ENCODE results near the gene MED25. TPM values are rescaled to one million over a fixed set of nuclear protein-coding genes. Genes with fewer than 3 reads are reported as not detected.

The MED25 gene
- total RNA-seq (2022; extraction: Qiagen RNA extraction; ENCODE audit: low read depth) = 51.8 to 71.0 TPM (median 61.4 TPM) in 5 replicates

DNA sequence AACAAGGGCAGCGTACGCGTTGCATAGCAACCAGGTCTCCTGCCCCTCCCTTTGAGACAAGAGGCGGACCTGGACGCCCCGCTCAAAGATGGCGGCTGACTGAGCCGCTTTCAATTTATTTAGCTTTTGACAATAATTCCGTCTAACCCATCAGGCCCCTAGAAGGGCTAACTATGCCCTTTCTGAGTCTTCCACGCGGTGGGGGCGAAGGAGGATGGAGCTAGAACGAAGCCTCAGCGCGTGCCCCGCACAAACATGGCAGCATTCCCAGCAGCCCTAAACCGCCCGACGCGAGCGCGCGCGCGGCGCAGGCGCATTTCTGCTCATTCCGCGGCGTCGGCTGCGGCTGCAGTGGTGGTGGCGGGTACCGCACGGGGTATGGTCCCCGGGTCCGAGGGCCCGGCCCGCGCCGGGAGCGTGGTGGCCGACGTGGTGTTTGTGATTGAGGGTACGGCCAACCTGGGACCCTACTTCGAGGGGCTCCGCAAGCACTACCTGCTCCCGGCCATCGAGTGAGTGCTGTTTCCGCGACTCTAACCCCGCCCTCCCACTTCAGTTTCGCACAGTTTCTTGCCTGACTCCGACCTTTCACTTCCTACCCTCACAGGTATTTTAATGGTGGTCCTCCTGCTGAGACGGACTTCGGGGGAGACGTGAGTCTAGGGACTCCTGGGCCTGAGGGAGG lies at the start of gene MED25:
TSS of gene MED25 (plus strand) at position 326 of the 685 bp plus-strand sequence. CDS start at position 379, 53 bp downstream.

DNA sequence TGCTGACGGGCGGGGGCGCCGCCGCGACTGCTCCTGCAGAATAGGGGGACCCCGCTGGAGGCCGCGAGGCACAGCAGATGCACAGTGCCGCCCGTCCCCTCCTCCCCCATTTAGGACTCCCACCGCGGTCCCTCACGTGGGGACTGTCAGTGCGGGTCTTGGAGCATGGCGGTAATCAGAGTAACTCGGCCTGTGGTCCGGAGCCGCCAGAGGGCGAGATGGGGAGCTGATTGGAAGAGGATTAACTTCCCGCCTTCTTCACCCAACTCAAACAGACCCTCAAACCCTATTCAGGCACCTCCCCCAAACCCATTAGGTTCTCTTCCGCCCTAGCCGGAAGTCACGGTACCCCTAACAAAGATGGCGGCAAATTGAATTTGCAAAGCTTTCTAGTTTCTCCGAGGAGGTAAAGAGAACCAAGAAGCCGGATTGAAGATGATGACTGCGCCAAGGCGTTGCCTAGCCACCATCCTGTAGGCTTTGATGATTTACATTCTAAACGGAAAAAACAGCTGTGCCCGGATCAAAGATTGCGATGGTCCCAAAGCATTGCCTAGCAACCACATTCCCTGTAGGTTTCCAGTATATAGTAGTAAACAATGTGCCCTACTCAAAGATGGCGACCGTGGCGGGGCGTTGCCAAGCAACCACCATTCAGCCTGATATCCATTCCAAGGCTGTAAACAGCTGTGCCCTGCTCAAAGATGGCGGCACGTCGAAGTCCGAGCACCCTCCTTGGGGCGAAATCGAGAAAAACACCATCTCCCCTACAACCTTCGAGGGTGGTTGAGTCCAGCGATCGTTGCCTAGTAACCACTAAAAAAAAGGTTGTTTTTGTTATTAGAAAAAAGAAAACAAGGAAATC lies 4.9 kb upstream of the MED25 start, which contains the start of gene FUZ:
TSS of gene FUZ (minus strand) at position 296 of the 865 bp plus-strand sequence. CDS start at position 110, 186 bp downstream.

DNA sequence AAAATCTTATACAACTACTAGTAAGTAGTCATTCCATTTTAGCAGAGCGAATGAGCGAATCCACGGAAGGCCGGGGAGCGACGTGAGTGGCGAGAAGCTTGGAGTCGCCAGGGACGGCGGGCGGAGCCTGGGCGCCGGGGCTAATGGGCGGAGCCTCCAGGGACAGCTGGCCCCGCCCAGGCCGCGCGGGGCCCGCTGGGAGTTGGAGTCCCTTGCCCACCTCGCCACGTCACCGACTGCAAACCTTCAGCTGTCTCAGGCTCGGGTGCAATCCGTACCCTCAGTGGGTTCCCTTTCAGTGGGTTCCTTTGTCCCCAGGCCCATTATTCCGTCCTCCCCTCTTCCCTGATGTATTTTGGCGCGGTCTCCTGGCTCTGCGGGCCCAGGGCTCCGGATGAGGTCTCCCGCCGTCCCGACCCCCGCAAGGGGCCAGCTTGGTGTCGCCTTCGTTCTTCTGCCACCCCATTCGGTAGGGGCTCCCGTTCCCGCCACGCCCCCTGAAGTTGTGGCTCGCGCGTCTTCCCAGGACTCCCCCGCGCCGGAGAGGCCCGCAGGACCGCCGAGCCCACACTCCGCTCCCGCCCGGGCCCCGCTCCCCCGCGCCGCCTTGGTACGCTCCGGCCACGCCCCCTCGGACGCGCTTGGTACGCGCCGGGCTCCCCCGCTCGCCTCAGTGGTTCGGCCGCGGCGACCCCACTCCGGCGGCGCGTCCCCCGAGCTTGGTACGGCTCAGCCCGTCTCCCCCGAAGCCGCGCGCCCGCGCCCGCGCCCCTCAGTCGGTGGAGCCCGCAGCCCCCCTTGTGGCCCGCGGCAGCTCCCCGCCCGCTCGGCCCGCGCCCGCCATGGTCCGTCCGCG lies 32.6 kb downstream of the MED25 start, which contains the start of gene PTOV1:
TSS of gene PTOV1 (plus strand) at position 673 of the 856 bp plus-strand sequence.

DNA sequence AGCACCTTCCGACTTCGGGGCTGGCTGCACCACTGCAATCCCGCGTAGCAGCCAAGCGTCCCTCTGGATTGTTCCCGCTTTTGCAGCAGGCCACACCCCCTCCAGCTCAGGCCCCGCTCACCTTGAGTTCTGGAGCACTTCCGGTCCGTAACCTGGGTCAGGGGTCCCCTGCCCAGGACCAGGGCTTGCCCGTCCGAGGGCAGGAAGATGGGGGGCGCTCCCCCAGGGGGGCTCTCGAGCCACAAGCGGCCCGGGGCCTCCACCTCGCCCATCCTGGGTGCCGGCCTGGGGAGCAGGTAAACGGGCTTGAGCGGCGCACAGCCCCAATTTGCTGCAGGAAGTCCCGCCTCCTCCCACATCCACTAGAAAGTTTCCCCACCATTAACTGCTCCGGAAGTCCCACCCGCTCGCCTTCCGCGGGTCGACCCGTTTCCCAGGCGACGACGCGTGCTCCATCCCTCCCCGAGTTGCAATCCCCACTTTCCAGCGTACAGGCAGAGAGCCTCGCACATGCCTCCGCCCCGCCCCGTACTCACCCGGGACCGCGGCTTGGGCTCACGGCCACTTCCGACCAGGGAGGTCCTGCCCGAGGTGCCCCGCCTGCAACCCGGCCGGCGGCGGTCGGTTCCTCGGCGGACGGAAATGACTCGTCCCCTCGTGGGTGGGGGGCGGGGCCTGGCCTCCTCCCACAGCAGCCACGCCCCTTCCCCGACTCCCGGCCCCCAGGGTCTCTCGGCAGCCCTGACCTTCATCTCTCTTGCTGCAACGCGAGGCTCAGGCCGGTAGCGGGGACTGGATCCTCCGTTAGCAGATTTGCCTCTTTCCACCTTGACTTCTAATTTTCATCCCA lies 49.1 kb downstream of the MED25 start, which contains the start of gene PNKP:
TSS of gene PNKP (minus strand) at position 644 of the 850 bp plus-strand sequence. CDS start at position 272, 372 bp downstream.

DNA sequence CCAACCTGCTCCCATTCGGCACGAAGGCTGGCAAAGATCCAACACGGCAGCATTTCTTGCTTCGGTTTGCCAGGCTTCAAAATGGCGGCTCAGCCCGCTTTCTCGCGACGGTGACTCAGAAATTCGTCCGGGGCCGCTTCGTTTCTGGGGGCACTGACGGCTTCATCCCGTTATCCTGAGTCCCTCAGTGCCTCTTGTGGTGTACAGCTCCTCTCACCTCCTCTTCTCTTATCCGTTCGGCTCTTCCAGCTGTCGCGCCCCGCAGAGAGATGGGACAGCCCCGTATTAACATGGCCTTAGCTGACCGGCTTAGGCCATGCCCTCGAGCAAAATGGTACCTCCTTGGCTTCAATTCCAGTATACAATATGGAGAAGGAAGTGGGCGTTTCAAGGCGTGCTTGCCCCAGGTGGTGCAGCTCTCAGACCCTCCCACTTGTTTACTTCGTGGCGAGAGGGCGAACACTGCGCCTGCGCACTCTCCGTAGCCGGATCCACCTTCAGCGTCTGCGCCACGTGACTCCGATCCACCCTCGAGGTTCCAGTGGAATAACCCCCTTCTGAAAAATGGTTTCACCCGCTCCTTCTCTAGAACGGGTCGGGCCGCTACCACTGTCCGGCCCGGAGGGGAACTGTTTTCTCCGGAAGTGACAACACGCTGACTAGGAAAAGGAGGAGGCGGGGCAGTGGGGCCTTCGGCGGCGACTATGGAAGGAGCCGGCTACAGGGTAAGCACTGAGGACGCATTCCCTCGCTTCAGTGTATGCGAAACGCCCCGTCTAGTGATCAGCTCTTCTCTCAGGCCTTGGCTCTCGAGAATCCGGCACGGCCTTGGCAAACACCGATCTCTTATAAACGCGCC lies 59.2 kb downstream of the MED25 start, which contains the start of the genes AKT1S1 and TBC1D17:
TSS of gene AKT1S1 (minus strand) at position 336 of the 859 bp plus-strand sequence. CDS start 4,060 bp downstream, outside the sequence.
TSS of gene TBC1D17 (plus strand) at position 683 of the 859 bp plus-strand sequence. CDS start at position 705, 22 bp downstream.

Other genes starting within 250 kb of the MED25 start
- 84.6 to 109 TPM (median 95.2 TPM) in 5 replicates for gene NOSIP, start 237.7 kb upstream of the MED25 start, total RNA-seq (2022; extraction: Qiagen RNA extraction; ENCODE audit: low read depth)
- gene PRRG2, start 237.0 kb upstream of the MED25 start, total RNA-seq (2022; extraction: Qiagen RNA extraction; ENCODE audit: low read depth) = 0.54 to 1.2 TPM (median 0.87 TPM) in 5 replicates
- 27.6 to 35.1 TPM (median 29.7 TPM) in 5 replicates for gene PRR12, start 227.1 kb upstream of the MED25 start, total RNA-seq (2022; extraction: Qiagen RNA extraction; ENCODE audit: low read depth)
- 83.1 to 125 TPM (median 114 TPM) in 5 replicates for gene RRAS, start 178.1 kb upstream of the MED25 start, total RNA-seq (2022; extraction: Qiagen RNA extraction; ENCODE audit: low read depth)
- 41.9 to 71.4 TPM (median 66.3 TPM) in 5 replicates for gene SCAF1, start 176.1 kb upstream of the MED25 start, total RNA-seq (2022; extraction: Qiagen RNA extraction; ENCODE audit: low read depth)
- 86.3 to 119 TPM (median 102 TPM) in 5 replicates for gene IRF3, start 152.4 kb upstream of the MED25 start, total RNA-seq (2022; extraction: Qiagen RNA extraction; ENCODE audit: low read depth)
- gene BCL2L12, start 152.4 kb upstream of the MED25 start, total RNA-seq (2022; extraction: Qiagen RNA extraction; ENCODE audit: low read depth) = 58.3 to 77.0 TPM (median 67.6 TPM) in 5 replicates
- gene PRMT1, start 141.0 kb upstream of the MED25 start, total RNA-seq (2022; extraction: Qiagen RNA extraction; ENCODE audit: low read depth) = 373 to 457 TPM (median 431 TPM) in 5 replicates
- gene ADM5, start 128.7 kb upstream of the MED25 start, total RNA-seq (2022; extraction: Qiagen RNA extraction; ENCODE audit: low read depth) = 4.0 to 7.6 TPM (median 5.7 TPM) in 5 replicates
- 11.6 to 14.6 TPM (median 13.4 TPM) in 5 replicates for gene CPT1C, start 127.2 kb upstream of the MED25 start, total RNA-seq (2022; extraction: Qiagen RNA extraction; ENCODE audit: low read depth)
- gene TSKS, start 55.0 kb upstream of the MED25 start, total RNA-seq (2022; extraction: Qiagen RNA extraction; ENCODE audit: low read depth) = 0.06 TPM in 1 of 5 replicates, not detected in the others
- 44.3 to 56.6 TPM (median 52.4 TPM) in 5 replicates for gene AP2A1, start 51.3 kb upstream of the MED25 start, total RNA-seq (2022; extraction: Qiagen RNA extraction; ENCODE audit: low read depth)
- 13.9 to 17.0 TPM (median 15.0 TPM) in 5 replicates for gene FUZ, start 5.0 kb upstream of the MED25 start, total RNA-seq (2022; extraction: Qiagen RNA extraction; ENCODE audit: low read depth)
- 121 to 156 TPM (median 142 TPM) in 5 replicates for gene PTOV1, start 32.9 kb downstream of the MED25 start, total RNA-seq (2022; extraction: Qiagen RNA extraction; ENCODE audit: low read depth)
- gene PNKP, start 49.3 kb downstream of the MED25 start, total RNA-seq (2022; extraction: Qiagen RNA extraction; ENCODE audit: low read depth) = 51.8 to 57.7 TPM (median 54.9 TPM) in 5 replicates
- 75.5 to 121 TPM (median 104 TPM) in 5 replicates for gene AKT1S1, start 59.1 kb downstream of the MED25 start, total RNA-seq (2022; extraction: Qiagen RNA extraction; ENCODE audit: low read depth)
- gene TBC1D17, start 59.4 kb downstream of the MED25 start, total RNA-seq (2022; extraction: Qiagen RNA extraction; ENCODE audit: low read depth) = 21.9 to 24.2 TPM (median 22.6 TPM) in 5 replicates
- gene IL4I1, start 78.6 kb downstream of the MED25 start, total RNA-seq (2022; extraction: Qiagen RNA extraction; ENCODE audit: low read depth) = 0.58 to 1.2 TPM (median 0.76 TPM) in 5 replicates
- gene ATF5, start 110.9 kb downstream of the MED25 start, total RNA-seq (2022; extraction: Qiagen RNA extraction; ENCODE audit: low read depth) = 47.7 to 59.0 TPM (median 52.0 TPM) in 5 replicates
- 78.6 to 111 TPM (median 98.3 TPM) in 5 replicates for gene NUP62, start 111.2 kb downstream of the MED25 start, total RNA-seq (2022; extraction: Qiagen RNA extraction; ENCODE audit: low read depth)
- not detected in 5 replicates for gene SIGLEC11, start 142.9 kb downstream of the MED25 start, total RNA-seq (2022; extraction: Qiagen RNA extraction; ENCODE audit: low read depth)
- 36.7 to 43.4 TPM (median 42.8 TPM) in 5 replicates for gene VRK3, start 207.1 kb downstream of the MED25 start, total RNA-seq (2022; extraction: Qiagen RNA extraction; ENCODE audit: low read depth)
- gene ZNF473, start 207.7 kb downstream of the MED25 start, total RNA-seq (2022; extraction: Qiagen RNA extraction; ENCODE audit: low read depth) = 9.1 to 12.1 TPM (median 11.4 TPM) in 5 replicates